Hepatic stellate cell (primary cell): ENCODE data around the gene KIR2DL4.
"Not testable (repeated sequence)": the region's sequence is repeated elsewhere in the genome, so short reads cannot be mapped to it uniquely, and the experiment has no call there.

Experiments used
- DNase-seq: peaks from one replicate; pipeline ENCODE4 v3.0.0; 2011; ENCODE audit warnings: low spot score

The KIR2DL4 gene

GRCh38 chr19:54804571-54804970 is 1.2 kb downstream of the KIR2DL4 start:
- no peak for DNase-seq

DNA sequence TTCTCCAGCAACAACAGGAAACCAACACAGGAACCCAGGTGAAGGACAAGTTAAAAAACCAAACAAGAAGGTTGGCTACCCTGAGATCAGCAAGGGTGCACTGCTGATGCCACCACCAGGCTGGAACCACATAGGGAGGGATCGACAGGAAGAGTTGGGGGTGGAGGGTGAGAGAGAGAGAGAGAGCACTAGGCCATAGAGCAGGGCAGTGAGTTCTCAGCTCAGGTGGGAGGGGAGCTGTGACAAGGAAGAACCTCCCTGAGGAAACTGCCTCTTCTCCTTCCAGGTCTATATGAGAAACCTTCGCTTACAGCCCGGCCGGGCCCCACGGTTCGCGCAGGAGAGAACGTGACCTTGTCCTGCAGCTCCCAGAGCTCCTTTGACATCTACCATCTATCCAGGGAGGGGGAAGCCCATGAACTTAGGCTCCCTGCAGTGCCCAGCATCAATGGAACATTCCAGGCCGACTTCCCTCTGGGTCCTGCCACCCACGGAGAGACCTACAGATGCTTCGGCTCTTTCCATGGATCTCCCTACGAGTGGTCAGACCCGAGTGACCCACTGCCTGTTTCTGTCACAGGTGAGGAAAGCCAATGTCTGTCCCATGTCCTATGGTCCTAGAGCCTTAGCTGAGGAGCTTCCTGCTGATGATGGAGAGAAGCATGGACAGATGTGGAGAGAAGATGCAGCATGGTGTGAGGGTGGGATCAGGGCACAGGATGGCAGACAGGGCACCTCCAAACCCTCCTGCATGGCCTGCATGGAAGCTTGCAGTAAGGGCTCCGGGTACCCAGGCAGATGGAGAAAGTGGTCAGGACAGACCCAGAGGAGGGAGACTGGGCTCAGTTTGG is 2.5 kb downstream of the KIR2DL4 start:
- no peak for DNase-seq

DNA sequence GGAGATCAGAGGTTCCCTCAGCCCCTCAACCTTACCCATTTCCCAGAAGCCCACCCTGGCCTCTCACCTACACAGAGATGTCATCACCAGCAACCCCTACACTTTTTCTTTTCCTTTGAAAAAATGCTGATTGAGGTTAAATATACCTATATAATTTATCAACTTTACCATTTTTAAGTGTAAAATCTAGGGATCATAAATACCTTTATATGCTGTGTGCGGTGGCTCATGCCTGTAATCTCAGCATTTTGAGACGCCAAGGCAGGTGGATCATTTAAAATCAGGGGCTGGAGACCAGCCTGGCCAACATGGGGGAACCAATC is 3.1 kb downstream of the KIR2DL4 start:
- DNase-seq = no peak

DNA sequence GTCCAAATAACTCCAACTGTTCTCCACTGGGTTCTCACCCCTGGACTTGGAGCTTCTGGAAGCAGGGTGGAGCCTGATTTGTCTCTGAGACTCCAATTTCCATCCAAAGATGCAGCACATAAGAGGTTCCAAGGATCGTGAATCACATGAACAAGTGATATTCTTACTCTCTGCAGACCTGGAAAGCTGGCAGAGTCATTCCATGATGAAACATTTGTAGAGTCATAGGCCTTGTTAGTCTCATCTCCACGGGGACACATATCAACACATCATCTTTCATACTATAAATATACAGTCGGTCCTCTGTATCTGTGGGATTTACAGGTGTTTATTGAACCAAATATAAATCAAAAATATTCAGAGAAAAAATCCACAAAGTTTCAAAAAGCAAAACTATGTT is 11.2 kb downstream of the KIR2DL4 start:
- DNase-seq = not testable (repeated sequence)

DNA sequence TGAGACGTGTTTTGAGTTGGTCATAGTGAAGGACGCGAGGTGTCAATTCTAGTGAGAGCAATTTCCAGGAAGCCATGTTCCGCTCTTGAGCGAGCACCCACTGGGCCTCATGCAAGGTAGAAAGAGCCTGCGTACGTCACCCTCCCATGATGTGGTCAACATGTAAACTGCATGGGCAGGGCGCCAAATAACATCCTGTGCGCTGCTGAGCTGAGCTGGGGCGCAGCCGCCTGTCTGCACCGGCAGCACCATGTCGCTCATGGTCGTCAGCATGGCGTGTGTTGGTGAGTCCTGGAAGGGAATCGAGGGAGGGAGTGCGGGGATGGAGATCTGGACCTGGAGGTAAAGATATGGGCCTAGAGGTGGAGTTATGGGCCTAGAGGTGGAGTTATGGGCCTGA is 12.8 kb downstream of the KIR2DL4 start, which contains the start of gene KIR3DL1:
Gene KIR3DL1, plus strand, starts transcription at position 218 of the 400 bp plus-strand sequence.
- not testable (repeated sequence) for DNase-seq

DNA sequence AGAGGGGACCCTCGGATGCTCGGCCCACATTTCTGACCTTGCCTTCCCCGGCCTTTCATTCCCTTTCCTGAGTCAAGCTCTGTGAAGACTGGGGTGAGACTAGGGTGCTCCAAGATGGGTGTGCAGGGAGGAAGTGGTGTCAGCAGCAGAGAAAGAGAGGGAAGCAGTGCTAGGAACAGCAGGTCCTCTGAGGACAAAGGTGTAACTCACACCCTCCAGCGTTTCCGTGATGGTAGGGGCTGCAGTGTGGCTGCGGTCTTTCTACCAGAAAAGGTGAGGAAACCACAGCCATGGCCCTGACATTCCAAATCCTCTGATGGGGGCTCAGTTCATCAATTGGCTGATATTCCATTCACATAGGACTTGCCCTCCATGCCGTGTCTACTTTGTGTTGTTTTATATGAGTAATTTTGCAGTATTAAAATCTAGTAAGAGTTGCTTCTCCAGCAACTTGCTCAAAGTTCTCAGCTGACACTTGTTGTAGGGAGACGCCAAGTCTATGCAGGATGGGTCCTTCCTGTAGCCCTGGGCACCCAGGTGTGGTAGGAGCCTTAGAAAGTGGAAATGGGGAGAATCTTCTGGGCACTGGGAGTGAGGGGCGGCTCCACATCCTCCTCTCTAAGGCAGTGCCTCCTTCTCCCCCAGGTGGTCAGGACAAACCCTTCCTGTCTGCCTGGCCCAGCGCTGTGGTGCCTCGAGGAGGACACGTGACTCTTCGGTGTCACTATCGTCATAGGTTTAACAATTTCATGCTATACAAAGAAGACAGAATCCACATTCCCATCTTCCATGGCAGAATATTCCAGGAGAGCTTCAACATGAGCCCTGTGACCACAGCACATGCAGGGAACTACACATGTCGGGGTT is 14.5 kb downstream of the KIR2DL4 start:
- DNase-seq = no peak

DNA sequence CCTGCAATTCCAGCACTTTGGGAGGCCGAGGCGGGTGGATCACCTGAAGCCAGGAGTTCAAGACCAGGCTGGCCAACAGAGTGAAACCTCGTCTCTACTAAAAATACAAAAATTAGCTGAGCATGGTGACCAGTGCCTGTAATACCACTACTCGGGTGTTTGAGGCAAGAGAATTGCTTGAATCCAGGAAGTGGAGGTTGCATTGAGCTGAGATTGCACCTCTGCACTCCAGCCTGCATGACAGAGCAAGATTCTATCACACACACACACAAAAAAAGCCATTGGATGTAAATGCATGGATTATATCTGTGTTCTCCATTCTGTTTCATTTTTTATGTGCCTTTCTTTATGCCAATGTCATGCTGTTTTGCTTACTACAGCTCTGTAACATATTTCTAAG is 21.0 kb downstream of the KIR2DL4 start:
- not testable (repeated sequence) for DNase-seq

GRCh38 chr19:54825326-54825725 is 21.9 kb downstream of the KIR2DL4 start:
- DNase-seq = not testable (repeated sequence)

GRCh38 chr19:54828064-54828463 is 24.7 kb downstream of the KIR2DL4 start:
- DNase-seq = not testable (repeated sequence)

- not testable (repeated sequence) for DNase-seq
Observed at GRCh38 chr19:54832496-54832895, 29.1 kb downstream of the KIR2DL4 start, which contains the start of gene KIR2DS4. Gene KIR2DS4 (plus strand): TSS chr19:54832676.

- not testable (repeated sequence) for DNase-seq
Observed at GRCh38 chr19:54835126-54835525, 31.7 kb downstream of the KIR2DL4 start.

- not testable (repeated sequence) for DNase-seq
Observed at GRCh38 chr19:54837522-54837921, 34.1 kb downstream of the KIR2DL4 start.

- not testable (repeated sequence) for DNase-seq
Observed at GRCh38 chr19:54843171-54843570, 39.8 kb downstream of the KIR2DL4 start.

DNA sequence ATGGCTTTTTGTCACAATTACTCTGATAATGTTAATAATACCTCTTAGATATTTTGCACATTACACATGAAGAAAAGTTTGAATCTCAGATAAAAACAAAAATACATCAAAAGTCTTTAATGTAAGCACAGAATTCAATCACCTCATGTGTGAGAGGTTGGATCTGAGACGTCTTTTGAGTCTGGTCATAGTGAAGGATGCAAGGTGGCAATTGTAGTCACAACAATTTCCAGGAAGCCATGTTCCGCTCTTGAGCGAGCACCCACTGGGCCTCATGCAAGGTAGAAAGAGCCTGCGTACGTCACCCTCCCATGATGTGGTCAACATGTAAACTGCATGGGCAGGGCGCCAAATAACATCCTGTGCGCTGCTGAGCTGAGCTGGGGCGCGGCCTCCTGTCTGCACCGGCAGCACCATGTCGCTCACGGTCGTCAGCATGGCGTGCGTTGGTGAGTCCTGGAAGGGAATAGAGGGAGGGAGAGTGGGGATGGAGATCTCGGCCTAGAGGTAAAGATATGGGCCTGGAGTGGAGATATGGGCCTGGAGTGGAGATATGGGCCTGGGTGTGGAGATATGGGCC is 46.7 kb downstream of the KIR2DL4 start, which contains the start of gene KIR3DL2:
Gene KIR3DL2, plus strand, starts transcription at position 383 of the 580 bp plus-strand sequence. Its CDS starts 33 bp downstream, at position 416.
- not testable (repeated sequence) for DNase-seq

- DNase-seq = no peak
Observed at GRCh38 chr19:54850930-54851329, 47.5 kb downstream of the KIR2DL4 start.

DNA sequence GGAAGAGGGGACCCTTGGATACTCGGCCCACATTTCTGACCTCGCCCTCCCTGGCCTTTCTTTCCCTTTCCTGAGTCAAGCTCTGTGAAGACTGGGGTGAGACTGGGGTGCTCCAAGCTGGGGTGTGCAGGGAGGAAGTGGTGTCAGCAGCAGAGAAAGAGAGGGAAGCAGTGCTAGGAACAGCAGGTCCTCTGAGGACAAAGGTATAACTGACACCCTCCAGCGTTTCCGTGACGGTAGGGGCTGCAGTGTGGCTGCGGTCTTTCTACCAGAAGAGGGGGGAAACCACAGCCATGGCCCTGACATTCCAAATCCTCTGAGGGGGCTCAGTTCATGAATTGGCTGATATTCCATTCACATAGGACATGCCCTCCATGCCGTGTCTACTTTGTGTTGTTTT is 47.9 kb downstream of the KIR2DL4 start:
- no peak for DNase-seq

DNA sequence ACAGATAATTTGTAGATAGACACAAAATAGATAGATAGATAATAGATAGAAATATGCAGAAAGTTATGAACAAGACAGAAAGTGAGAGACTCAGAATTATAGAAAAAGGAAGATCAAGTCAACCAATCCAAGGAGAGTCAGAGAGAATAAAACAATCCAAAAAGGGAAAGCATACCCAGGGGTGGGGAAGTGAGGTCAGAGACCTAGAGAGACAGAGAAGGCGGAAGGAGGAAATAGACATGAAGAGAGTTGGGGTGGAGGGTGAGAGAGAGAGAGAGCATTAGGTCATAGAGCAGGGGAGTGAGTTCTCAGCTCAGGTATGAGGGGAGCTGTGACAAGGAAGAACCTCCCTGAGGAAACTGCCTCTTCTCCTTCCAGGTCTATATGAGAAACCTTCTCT is 51.8 kb downstream of the KIR2DL4 start:
- DNase-seq = not testable (repeated sequence)

- DNase-seq = not testable (repeated sequence)
Observed at GRCh38 chr19:54858476-54858875, 55.1 kb downstream of the KIR2DL4 start.

DNA sequence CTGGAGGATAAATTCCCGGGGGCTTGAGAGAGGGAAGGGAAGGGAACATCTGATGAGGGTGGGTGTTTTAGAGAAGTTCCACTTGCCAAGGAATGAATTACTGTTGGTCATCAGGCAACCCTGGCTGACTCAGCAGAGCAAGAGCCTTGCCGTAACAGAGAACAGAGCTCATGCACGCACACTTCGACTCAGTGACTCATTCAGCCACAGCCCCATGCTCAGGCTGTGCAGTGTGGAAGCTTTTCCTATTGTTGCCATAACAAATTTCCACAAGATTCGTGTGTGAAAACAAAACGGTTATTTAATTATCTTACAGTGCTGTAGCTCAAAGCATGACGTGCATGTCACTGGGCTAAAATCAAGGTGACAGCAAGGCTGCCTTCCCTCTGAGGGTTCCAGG is 56.0 kb downstream of the KIR2DL4 start:
- not testable (repeated sequence) for DNase-seq

DNA sequence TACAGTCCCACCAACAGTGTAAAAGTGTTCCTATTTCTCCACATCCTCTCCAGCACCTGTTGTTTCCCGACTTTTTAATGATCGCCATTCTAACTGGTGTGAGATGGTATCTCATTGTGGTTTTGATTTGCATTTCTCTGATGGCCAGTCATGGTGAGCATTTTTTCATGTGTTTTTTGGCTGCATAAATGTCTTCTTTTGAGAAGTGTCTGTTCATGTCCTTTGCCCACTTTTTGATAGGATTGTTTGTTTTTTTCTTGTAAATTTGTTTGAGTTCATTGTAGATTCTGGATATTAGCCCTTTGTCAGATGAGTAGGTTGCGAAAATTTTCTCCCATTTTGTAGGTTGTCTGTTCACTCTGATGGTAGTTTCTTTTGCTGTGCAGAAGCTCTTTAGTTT is 60.0 kb downstream of the KIR2DL4 start:
- DNase-seq = not testable (repeated sequence)
